GM23338 (cell line): Measurements from ENCODE around the gene URI1. TPM values are rescaled to one million over a fixed set of nuclear protein-coding genes. Genes with fewer than 3 reads are reported as not detected.

Experiments used
- ATAC-seq: fragments of 200-7000 bp; cut with Tn5 transposase; 3 replicates; pipeline ENCODE4 v1.9.1; 2020
- DNase-seq: peaks from one replicate; pipeline ENCODE4 v3.0.0-alpha.2; 2015; ENCODE audit warnings: low spot score
- H2AFZ ChIP-seq: fragments of 200-600 bp; sonication (generic); 2 replicates; pipeline ENCODE4 v1.8.0; 2016; ENCODE audit warnings: antibody characterized with exemption, mild to moderate bottlenecking, moderate library complexity
- H3F3A ChIP-seq: fragments of 200-600 bp; sonication (generic); replicated peaks from 2 replicates; pipeline ENCODE4 v1.8.0; 2017; ENCODE audit warnings: antibody characterized with exemption, mixed run types, low read depth
- H3K27ac ChIP-seq: fragments of 200-600 bp; sonication (generic); 2 replicates; pipeline ENCODE4 v1.6.1; 2016; ENCODE audit warnings: low read depth
- H3K27me3 ChIP-seq: fragments of 200-600 bp; sonication (generic); 2 replicates; pipeline ENCODE4 v1.8.0; 2016; ENCODE audit warnings: mild to moderate bottlenecking, mixed run types, moderate library complexity; ENCODE audit not compliant: insufficient read depth
- H3K36me3 ChIP-seq: fragments of 200-600 bp; sonication (generic); 2 replicates; pipeline ENCODE4 v1.8.0; 2016; ENCODE audit warnings: mild to moderate bottlenecking; ENCODE audit not compliant: insufficient read depth
- H3K4me1 ChIP-seq: fragments of 200-600 bp; sonication (generic); 2 replicates; pipeline ENCODE4 v1.8.0; 2016; ENCODE audit warnings: mild to moderate bottlenecking, moderate library complexity; ENCODE audit not compliant: insufficient read depth
- H3K4me2 ChIP-seq: fragments of 200-600 bp; sonication (generic); 2 replicates; pipeline ENCODE4 v1.7.1; 2017; ENCODE audit warnings: mixed run types
- H3K4me3 ChIP-seq: fragments of 200-600 bp; sonication (generic); 2 replicates; pipeline ENCODE4 v1.6.1; 2016; ENCODE audit warnings: mixed run types
- H3K79me2 ChIP-seq: fragments of 200-600 bp; sonication (generic); replicated peaks from 2 replicates; pipeline ENCODE4 v1.8.0; 2017; ENCODE audit warnings: mild to moderate bottlenecking; ENCODE audit not compliant: insufficient read depth
- H3K9me2 ChIP-seq: fragments of 200-600 bp; sonication (generic); 2 replicates; pipeline ENCODE4 v1.8.0; 2017; ENCODE audit not compliant: insufficient read depth
- H4K20me1 ChIP-seq: fragments of 200-600 bp; sonication (generic); replicated peaks from 2 replicates; pipeline ENCODE4 v1.8.0; 2017; ENCODE audit warnings: mild to moderate bottlenecking; ENCODE audit not compliant: insufficient read depth
- H3K27ac Mint-ChIP-seq: 2 replicates; pipeline ENCODE4 v1.8.0; 2020; ENCODE audit warnings: inconsistent platforms, mild to moderate bottlenecking, moderate library complexity, mixed read lengths
- H3K27me3 Mint-ChIP-seq: 3 replicates; pipeline ENCODE4 v1.8.0; 2022; ENCODE audit warnings: low read depth, mild to moderate bottlenecking, moderate library complexity, mixed read lengths, inconsistent platforms; ENCODE audit not compliant: insufficient read depth, poor library complexity
- H3K36me3 Mint-ChIP-seq: 3 replicates; pipeline ENCODE4 v1.8.0; 2021; ENCODE audit warnings: low read depth, mild to moderate bottlenecking, inconsistent platforms, moderate library complexity, mixed read lengths
- H3K4me1 Mint-ChIP-seq: 3 replicates; pipeline ENCODE4 v1.8.0; 2020; ENCODE audit warnings: mild to moderate bottlenecking, inconsistent platforms, mixed read lengths
- H3K4me3 Mint-ChIP-seq: 3 replicates; pipeline ENCODE4 v1.8.0; 2021; ENCODE audit warnings: moderate library complexity, mild to moderate bottlenecking, inconsistent platforms, mixed read lengths
- H3K9me3 Mint-ChIP-seq: 3 replicates; pipeline ENCODE4 v1.8.0; 2020; ENCODE audit warnings: moderate library complexity, mild to moderate bottlenecking, inconsistent platforms, mixed read lengths
- CREB1 ChIP-seq: fragments of 250-450 bp; sonication (Bioruptor Pico); IDR thresholded peaks from 2 replicates; pipeline ENCODE4 v1.5.0; 2020; ENCODE audit warnings: low read depth, mild to moderate bottlenecking, moderate library complexity
- EZH2 ChIP-seq: fragments of 200-600 bp; sonication (generic); IDR thresholded peaks from one replicate; pipeline ENCODE4 v1.8.0; 2017; ENCODE audit warnings: antibody characterized with exemption, mild to moderate bottlenecking, low read depth; ENCODE audit not compliant: unreplicated experiment
- EZH2phosphoT487 ChIP-seq: fragments of 200-600 bp; sonication (generic); IDR thresholded peaks from one replicate; pipeline ENCODE4 v1.8.1; 2018; ENCODE audit warnings: antibody characterized with exemption; ENCODE audit not compliant: unreplicated experiment
- JUNB ChIP-seq: IDR thresholded peaks from one replicate; pipeline ENCODE4 v1.6.1; 2016; ENCODE audit warnings: antibody characterized with exemption; ENCODE audit not compliant: unreplicated experiment
- NANOG ChIP-seq: IDR thresholded peaks from 2 replicates; pipeline ENCODE4 v1.6.1; 2016; ENCODE audit warnings: antibody characterized with exemption, borderline replicate concordance
- POLR2AphosphoS5 ChIP-seq: IDR thresholded peaks from 2 replicates; pipeline ENCODE4 v1.6.1; 2016; ENCODE audit warnings: antibody characterized with exemption, low read depth
- STAT1 ChIP-seq: IDR thresholded peaks from one replicate; pipeline ENCODE4 v1.6.1; 2016; ENCODE audit warnings: antibody characterized with exemption; ENCODE audit not compliant: unreplicated experiment
- ZNF114 ChIP-seq: fragments of 250-450 bp; sonication (Bioruptor Pico); IDR thresholded peaks from 2 replicates; pipeline ENCODE4 v1.5.0; 2020; ENCODE audit warnings: mild to moderate bottlenecking, moderate library complexity
- ZNF331 ChIP-seq: fragments of 250-450 bp; sonication (Bioruptor Pico); IDR thresholded peaks from 2 replicates; pipeline ENCODE4 v1.5.0; 2020; ENCODE audit warnings: low read depth, mild to moderate bottlenecking, moderate library complexity
- polyA plus RNA-seq: library from polyadenylated mRNA; unstranded; fragments of >200 nt; fragmentation: Nextera tagmentation; extraction: Ambion mirVana; gene quantifications from 2 replicates; pipeline ENCODE4 v1.2.1, GENCODE V29; 2016
- total RNA-seq: library from RNA; depleted of rRNA; stranded (reverse); fragments of >200 nt; shearing (Covaris generic); gene quantifications from 2 replicates; pipeline ENCODE4 v1.2.3, GENCODE V29; 2014
- TF ChIP-seq, protein P1 (sequence below), 2 experiments: fragments of 200-600 bp in 1 of 2; sonication (generic) in 1 of 2; conservative IDR thresholded peaks; 2 replicates each; pipeline versions ENCODE4 v1.5.1 to v1.6.1; 2016 to 2017; ENCODE audit warnings: antibody characterized with exemption in 2 of 2, low read depth in 2 of 2, mild to moderate bottlenecking in 2 of 2, moderate library complexity in 1 of 2
- TF ChIP-seq, protein P2 (sequence below): fragments of 250-450 bp; sonication (Bioruptor Pico); IDR thresholded peaks from 2 replicates; pipeline ENCODE4 v1.5.0; 2020; ENCODE audit warnings: mild to moderate bottlenecking, moderate library complexity
- TF ChIP-seq, protein P3 (sequence below): IDR thresholded peaks from one replicate; pipeline ENCODE4 v1.6.1; 2018; ENCODE audit warnings: antibody characterized with exemption; ENCODE audit not compliant: unreplicated experiment
- TF ChIP-seq, protein P4 (sequence below): IDR thresholded peaks from 2 replicates; pipeline ENCODE4 v1.6.1; 2016; ENCODE audit warnings: antibody characterized with exemption

Gene URI1
- total and polyA plus RNA-seq, 2 experiments from 2014 or later: 27.6 to 68.4 TPM

DNA sequence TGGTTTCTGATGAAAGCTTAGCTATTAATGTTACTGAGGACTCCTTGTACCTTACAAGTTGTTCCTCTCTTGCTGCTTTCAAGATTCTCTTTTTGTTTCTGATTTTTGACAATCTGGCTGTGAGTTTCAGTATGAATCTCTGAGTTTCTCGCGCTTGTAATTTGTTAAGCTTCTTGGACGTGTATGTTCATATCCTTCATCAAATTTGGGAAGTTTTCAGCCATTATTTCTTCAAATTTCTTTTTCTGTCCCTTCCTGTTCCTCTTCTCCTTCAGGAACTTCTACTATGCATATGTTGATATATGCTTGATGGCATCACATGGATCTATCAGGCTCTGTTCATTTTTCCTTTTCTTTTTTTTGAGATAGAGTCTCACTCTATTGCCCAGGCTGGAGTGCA is 5.6 kb upstream of the URI1 start:
- Histone ChIP-seq H4K20me1 (no peaks in the 10 kb centered on the region), H3K4me2 (no peak overlapping the region), H3K79me2 (no peaks in the 10 kb centered on the region), H3K4me3 (no peak overlapping the region), H3K27ac (no peak overlapping the region), H3K27me3 (peaks cover 9% of the 10 kb centered on the region; the same call in 1 of the 2 replicates), H3K36me3 (no peaks in the 10 kb centered on the region), H3F3A (no peaks in the 10 kb centered on the region), H2AFZ (no peak overlapping the region), H3K9me2 (no peaks in the 10 kb centered on the region; the same call in 1 of the 2 replicates), H3K4me1 (no peaks in the 10 kb centered on the region)
- DNase-seq (no peak), ATAC-seq (no peak)
- H3K27ac Mint-ChIP-seq: no peak overlapping the region
- TF ChIP-seq NANOG (no peak), STAT1 (no peak), ZNF114 (CRISPR knock-in tag) (no peak), EZH2 (no peak), EZH2phosphoT487 (no peak), JUNB (no peak), CREB1 (no peak), POLR2AphosphoS5 (no peak), ZNF331 (CRISPR knock-in tag) (no peak)
- TF ChIP-seq, protein P1, sequence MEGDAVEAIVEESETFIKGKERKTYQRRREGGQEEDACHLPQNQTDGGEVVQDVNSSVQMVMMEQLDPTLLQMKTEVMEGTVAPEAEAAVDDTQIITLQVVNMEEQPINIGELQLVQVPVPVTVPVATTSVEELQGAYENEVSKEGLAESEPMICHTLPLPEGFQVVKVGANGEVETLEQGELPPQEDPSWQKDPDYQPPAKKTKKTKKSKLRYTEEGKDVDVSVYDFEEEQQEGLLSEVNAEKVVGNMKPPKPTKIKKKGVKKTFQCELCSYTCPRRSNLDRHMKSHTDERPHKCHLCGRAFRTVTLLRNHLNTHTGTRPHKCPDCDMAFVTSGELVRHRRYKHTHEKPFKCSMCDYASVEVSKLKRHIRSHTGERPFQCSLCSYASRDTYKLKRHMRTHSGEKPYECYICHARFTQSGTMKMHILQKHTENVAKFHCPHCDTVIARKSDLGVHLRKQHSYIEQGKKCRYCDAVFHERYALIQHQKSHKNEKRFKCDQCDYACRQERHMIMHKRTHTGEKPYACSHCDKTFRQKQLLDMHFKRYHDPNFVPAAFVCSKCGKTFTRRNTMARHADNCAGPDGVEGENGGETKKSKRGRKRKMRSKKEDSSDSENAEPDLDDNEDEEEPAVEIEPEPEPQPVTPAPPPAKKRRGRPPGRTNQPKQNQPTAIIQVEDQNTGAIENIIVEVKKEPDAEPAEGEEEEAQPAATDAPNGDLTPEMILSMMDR (conservative IDR thresholded peaks at IDR 0.05; ENCODE audit: low read depth in 2 of 2): no peak
- TF ChIP-seq, protein P2, sequence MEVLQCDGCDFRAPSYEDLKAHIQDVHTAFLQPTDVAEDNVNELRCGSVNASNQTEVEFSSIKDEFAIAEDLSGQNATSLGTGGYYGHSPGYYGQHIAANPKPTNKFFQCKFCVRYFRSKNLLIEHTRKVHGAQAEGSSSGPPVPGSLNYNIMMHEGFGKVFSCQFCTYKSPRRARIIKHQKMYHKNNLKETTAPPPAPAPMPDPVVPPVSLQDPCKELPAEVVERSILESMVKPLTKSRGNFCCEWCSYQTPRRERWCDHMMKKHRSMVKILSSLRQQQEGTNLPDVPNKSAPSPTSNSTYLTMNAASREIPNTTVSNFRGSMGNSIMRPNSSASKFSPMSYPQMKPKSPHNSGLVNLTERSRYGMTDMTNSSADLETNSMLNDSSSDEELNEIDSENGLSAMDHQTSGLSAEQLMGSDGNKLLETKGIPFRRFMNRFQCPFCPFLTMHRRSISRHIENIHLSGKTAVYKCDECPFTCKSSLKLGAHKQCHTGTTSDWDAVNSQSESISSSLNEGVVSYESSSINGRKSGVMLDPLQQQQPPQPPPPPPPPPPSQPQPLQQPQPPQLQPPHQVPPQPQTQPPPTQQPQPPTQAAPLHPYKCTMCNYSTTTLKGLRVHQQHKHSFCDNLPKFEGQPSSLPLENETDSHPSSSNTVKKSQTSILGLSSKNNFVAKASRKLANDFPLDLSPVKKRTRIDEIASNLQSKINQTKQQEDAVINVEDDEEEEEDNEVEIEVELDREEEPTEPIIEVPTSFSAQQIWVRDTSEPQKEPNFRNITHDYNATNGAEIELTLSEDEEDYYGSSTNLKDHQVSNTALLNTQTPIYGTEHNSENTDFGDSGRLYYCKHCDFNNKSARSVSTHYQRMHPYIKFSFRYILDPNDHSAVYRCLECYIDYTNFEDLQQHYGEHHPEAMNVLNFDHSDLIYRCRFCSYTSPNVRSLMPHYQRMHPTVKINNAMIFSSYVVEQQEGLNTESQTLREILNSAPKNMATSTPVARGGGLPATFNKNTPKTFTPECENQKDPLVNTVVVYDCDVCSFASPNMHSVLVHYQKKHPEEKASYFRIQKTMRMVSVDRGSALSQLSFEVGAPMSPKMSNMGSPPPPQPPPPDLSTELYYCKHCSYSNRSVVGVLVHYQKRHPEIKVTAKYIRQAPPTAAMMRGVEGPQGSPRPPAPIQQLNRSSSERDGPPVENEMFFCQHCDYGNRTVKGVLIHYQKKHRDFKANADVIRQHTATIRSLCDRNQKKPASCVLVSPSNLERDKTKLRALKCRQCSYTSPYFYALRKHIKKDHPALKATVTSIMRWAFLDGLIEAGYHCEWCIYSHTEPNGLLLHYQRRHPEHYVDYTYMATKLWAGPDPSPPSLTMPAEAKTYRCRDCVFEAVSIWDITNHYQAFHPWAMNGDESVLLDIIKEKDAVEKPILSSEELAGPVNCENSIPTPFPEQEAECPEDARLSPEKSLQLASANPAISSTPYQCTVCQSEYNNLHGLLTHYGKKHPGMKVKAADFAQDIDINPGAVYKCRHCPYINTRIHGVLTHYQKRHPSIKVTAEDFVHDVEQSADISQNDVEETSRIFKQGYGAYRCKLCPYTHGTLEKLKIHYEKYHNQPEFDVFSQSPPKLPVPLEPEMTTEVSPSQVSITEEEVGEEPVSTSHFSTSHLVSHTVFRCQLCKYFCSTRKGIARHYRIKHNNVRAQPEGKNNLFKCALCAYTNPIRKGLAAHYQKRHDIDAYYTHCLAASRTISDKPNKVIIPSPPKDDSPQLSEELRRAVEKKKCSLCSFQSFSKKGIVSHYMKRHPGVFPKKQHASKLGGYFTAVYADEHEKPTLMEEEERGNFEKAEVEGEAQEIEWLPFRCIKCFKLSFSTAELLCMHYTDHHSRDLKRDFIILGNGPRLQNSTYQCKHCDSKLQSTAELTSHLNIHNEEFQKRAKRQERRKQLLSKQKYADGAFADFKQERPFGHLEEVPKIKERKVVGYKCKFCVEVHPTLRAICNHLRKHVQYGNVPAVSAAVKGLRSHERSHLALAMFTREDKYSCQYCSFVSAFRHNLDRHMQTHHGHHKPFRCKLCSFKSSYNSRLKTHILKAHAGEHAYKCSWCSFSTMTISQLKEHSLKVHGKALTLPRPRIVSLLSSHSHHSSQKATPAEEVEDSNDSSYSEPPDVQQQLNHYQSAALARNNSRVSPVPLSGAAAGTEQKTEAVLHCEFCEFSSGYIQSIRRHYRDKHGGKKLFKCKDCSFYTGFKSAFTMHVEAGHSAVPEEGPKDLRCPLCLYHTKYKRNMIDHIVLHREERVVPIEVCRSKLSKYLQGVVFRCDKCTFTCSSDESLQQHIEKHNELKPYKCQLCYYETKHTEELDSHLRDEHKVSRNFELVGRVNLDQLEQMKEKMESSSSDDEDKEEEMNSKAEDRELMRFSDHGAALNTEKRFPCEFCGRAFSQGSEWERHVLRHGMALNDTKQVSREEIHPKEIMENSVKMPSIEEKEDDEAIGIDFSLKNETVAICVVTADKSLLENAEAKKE (CRISPR knock-in tag): no peak
- TF ChIP-seq, protein P3, sequence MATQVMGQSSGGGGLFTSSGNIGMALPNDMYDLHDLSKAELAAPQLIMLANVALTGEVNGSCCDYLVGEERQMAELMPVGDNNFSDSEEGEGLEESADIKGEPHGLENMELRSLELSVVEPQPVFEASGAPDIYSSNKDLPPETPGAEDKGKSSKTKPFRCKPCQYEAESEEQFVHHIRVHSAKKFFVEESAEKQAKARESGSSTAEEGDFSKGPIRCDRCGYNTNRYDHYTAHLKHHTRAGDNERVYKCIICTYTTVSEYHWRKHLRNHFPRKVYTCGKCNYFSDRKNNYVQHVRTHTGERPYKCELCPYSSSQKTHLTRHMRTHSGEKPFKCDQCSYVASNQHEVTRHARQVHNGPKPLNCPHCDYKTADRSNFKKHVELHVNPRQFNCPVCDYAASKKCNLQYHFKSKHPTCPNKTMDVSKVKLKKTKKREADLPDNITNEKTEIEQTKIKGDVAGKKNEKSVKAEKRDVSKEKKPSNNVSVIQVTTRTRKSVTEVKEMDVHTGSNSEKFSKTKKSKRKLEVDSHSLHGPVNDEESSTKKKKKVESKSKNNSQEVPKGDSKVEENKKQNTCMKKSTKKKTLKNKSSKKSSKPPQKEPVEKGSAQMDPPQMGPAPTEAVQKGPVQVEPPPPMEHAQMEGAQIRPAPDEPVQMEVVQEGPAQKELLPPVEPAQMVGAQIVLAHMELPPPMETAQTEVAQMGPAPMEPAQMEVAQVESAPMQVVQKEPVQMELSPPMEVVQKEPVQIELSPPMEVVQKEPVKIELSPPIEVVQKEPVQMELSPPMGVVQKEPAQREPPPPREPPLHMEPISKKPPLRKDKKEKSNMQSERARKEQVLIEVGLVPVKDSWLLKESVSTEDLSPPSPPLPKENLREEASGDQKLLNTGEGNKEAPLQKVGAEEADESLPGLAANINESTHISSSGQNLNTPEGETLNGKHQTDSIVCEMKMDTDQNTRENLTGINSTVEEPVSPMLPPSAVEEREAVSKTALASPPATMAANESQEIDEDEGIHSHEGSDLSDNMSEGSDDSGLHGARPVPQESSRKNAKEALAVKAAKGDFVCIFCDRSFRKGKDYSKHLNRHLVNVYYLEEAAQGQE: no peak
- TF ChIP-seq, protein P4, sequence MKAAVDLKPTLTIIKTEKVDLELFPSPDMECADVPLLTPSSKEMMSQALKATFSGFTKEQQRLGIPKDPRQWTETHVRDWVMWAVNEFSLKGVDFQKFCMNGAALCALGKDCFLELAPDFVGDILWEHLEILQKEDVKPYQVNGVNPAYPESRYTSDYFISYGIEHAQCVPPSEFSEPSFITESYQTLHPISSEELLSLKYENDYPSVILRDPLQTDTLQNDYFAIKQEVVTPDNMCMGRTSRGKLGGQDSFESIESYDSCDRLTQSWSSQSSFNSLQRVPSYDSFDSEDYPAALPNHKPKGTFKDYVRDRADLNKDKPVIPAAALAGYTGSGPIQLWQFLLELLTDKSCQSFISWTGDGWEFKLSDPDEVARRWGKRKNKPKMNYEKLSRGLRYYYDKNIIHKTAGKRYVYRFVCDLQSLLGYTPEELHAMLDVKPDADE: no peak
- H3K36me3 Mint-ChIP-seq: peaks cover 5% of the 10 kb centered on the region
- H3K27me3 Mint-ChIP-seq: peaks cover 22% of the 10 kb centered on the region
- H3K4me3 Mint-ChIP-seq: no peak overlapping the region
- H3K9me3 Mint-ChIP-seq: peaks cover 21% of the 10 kb centered on the region
- H3K4me1 Mint-ChIP-seq: peaks cover 5% of the 10 kb centered on the region; the same call in 2 of the 3 replicates
